ENCODE results near the gene ADAMTS5. TPM values are rescaled to one million over a fixed set of nuclear protein-coding genes. Genes with fewer than 3 reads are reported as not detected.

Gene ADAMTS5
- total RNA-seq, 1 donor from 2014 or later = 20.4 TPM

DNA sequence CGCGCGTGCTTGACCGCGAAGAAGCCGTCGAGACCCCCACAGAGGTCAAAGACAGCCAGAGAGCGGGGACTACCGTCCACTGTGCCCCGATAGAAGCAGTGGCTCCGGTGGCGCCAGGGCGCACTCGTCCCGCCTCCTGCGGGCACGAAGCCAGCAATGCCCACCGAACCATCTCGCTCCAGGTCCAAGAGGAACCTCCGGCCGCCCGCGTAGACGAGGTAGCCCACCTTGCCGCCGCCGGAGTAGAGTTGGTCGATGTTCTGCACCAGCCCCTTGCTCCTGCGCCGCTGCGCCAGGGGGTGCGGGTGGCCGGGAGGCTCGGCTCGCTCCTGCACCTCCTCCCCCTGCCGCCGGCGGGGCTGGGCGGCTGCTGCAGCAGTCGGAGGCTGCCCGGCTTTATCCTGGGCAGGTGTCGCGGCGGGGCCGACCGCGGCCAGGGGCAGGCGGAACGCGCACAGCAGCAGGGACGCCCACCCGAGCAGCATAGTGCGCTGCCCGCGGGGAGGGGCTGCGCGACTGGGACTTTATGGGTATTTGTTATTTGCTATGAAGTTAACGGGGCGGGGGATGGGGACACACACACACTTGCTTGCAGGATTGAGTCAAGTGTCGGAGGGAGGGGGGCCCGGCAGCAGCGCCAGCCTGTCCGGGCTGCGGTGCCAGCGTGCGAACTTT is 844 bp downstream of the ADAMTS5 start:
- H3K27me3 ChIP-seq = no peaks in the 10 kb centered on the region
- DNase-seq (ENCODE audit: extremely low spot score in 2 of 2) = no peak
- TF ChIP-seq POLR2A (IDR thresholded peaks at IDR 0.05) = no peak
- TF ChIP-seq POLR2AphosphoS5 (IDR thresholded peaks at IDR 0.05; ENCODE audit: insufficient read depth in 1 of 2, low read depth in 1 of 2) = no peak
- TF ChIP-seq, protein P1, sequence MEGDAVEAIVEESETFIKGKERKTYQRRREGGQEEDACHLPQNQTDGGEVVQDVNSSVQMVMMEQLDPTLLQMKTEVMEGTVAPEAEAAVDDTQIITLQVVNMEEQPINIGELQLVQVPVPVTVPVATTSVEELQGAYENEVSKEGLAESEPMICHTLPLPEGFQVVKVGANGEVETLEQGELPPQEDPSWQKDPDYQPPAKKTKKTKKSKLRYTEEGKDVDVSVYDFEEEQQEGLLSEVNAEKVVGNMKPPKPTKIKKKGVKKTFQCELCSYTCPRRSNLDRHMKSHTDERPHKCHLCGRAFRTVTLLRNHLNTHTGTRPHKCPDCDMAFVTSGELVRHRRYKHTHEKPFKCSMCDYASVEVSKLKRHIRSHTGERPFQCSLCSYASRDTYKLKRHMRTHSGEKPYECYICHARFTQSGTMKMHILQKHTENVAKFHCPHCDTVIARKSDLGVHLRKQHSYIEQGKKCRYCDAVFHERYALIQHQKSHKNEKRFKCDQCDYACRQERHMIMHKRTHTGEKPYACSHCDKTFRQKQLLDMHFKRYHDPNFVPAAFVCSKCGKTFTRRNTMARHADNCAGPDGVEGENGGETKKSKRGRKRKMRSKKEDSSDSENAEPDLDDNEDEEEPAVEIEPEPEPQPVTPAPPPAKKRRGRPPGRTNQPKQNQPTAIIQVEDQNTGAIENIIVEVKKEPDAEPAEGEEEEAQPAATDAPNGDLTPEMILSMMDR (IDR thresholded peaks at IDR 0.05) = peak in 1 of 3 experiments; percentile 11
- no peaks in the 10 kb centered on the region for H3K36me3 ChIP-seq
- peak overlapping the region; percentile 77 for H3K27ac ChIP-seq
- no peaks in the 10 kb centered on the region for H3K9me3 ChIP-seq
- intact Hi-C loops (cut with DNase I) = loop anchor here (5.0 kb wide), 1 partner anchor 1471 kb away; no protein-coding TSS in a partner anchor
- peaks cover 12% of the 10 kb centered on the region for H3K4me1 ChIP-seq
- H3K4me3 ChIP-seq = peak overlapping the region; percentile 64 to 65

DNA sequence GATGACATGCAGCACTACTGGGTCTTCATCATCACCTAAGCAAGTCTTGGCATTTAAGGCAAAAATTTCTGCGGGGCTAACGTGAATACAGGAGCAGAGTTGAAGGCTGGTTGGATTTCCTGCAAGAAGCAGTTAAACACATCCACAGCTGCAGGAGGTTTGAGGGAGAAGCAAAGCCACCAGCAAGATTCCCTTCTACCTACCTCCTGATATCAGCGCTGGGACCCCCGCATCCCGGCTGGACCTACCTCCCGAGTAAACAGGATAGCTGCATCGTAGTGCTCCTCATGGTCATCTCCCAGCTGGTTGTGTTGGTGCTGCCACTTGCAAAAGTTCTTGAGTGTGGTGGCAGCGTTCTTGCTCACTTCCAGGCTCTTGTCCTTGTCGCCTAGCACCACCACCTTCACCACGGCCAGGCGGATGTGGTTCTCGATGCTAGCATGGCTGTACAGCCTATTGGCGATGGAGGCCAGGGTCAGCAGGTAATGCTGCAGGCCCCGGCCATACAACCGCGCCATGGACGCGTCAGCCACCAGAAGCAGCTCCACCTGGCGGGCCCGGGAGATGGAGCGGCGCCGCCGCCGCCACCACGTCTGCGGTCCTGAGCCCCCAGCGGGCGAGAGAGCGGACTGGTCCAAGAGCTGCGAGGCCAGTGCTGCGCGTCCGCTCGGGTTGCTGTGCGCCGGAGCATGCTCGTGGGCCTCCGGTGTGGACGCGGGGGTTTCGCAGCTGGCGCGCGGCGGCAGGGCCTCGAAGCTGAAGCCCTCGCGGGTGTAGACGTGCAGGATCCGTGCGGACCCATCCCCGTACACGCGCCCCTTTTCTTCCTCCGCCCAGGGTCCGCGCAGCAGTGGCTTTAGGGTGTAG is 1.6 kb downstream of the ADAMTS5 start:
- DNase-seq (ENCODE audit: extremely low spot score in 2 of 2) = no peak
- Histone ChIP-seq H3K9me3 (no peaks in the 10 kb centered on the region), H3K27me3 (no peaks in the 10 kb centered on the region), H3K4me1 (peaks cover 12% of the 10 kb centered on the region), H3K27ac (peak overlapping the region; percentile 77), H3K36me3 (no peaks in the 10 kb centered on the region), H3K4me3 (peak overlapping the region; percentile 64 to 65)
- TF ChIP-seq, protein P1 (IDR thresholded peaks at IDR 0.05) = peak in 2 of 3 experiments; percentile 30 to 48
- TF ChIP-seq POLR2A (IDR thresholded peaks at IDR 0.05) (no peak), POLR2AphosphoS5 (IDR thresholded peaks at IDR 0.05; ENCODE audit: insufficient read depth in 1 of 2, low read depth in 1 of 2) (peak in 1 of 2 donors; percentile 63)
- intact Hi-C loops (cut with DNase I) = loop anchor here (5.0 kb wide), 1 partner anchor 1472 kb away; no protein-coding TSS in a partner anchor

DNA sequence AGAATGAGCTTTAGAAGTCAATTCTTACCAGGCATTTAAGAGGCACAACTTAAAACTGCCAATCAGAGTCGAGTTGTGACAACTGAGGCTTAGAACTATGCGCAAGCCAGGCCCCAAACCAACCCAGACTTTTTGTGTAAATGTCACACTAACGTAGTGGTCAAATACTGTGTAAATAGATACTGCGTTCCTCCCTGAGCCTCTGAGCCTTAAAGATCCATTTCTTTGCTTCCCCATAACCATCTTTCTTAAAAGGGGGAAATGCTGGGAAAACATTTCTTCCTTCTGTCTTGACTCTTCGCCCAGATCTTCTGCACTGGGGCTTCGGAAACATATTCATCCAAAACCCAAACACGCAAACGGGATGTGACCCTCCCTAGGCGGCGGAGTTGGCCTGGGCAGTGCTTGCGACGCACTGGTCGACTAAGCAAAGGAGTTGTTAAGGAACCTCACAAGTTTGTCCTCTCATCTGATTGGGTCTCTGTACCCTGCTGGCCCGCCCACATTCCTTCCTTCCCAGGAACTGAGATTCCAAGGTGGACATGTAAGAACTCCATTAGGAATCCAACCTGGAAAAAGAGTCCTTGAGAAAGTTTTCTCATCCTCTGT is 2.6 kb downstream of the ADAMTS5 start:
- Histone ChIP-seq H3K27ac (peak overlapping the region; percentile 77), H3K4me3 (peak overlapping the region; percentile 64 to 65), H3K9me3 (no peaks in the 10 kb centered on the region), H3K4me1 (peaks cover 19% of the 10 kb centered on the region), H3K27me3 (no peaks in the 10 kb centered on the region), H3K36me3 (no peaks in the 10 kb centered on the region)
- intact Hi-C loops (cut with DNase I) = no loop called here
- peak in 1 of 2 donors; percentile 94 for DNase-seq (ENCODE audit: extremely low spot score in 2 of 2)
- TF ChIP-seq POLR2AphosphoS5 (IDR thresholded peaks at IDR 0.05; ENCODE audit: insufficient read depth in 1 of 2, low read depth in 1 of 2) (peak in 1 of 2 donors; percentile 66), POLR2A (IDR thresholded peaks at IDR 0.05) (peak in 1 of 2 donors; percentile 63)
- TF ChIP-seq, protein P1 (IDR thresholded peaks at IDR 0.05) = no peak

DNA sequence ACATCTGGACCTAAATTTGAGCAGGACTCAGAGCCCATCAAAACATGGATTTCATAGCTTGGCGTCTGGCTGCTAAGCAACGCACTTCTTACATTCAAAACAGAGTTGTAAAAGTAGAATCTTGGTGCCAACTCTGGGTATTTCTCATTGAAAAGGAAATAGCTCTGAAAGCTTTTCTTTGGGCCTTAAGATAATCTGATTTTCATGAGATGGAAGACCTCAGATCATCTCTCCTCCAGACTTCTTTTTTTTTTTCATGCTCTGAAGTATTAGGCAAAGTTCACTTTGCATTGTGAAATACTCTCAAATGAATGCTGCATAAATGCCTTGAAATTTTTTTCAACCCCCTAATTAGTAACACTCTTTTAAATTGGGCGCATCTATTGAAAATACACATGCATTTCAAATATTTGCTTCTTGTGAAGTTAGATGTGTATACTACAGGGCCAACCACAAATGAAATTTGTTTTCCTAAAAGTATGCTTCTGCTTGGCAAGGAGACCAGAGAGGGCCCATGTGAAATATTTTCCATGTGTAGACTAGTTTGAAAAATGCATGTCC is 4.2 kb downstream of the ADAMTS5 start:
- TF ChIP-seq, protein P1 (IDR thresholded peaks at IDR 0.05) = no peak
- Histone ChIP-seq H3K4me3 (peak overlapping the region; percentile 3 to 64), H3K27me3 (no peaks in the 10 kb centered on the region), H3K9me3 (no peaks in the 10 kb centered on the region), H3K36me3 (no peaks in the 10 kb centered on the region), H3K27ac (peak overlapping the region; percentile 77), H3K4me1 (peaks cover 25% of the 10 kb centered on the region)
- DNase-seq (ENCODE audit: extremely low spot score in 2 of 2) = no peak
- intact Hi-C loops (cut with DNase I) = no loop called here
